Endothelial cell of umbilical vein (primary cell): ENCODE data around the gene RASSF10. TPM values are rescaled to one million over a fixed set of nuclear protein-coding genes. Genes with fewer than 3 reads are reported as not detected.

Experiments
- BruUV-seq: library from RNA; stranded (reverse); fragments of 400-500 nt; replicated peaks from 2 replicates; lab custom pipeline; 2021; lab: Mats Ljungman, UMichigan
- CTCF ChIA-PET: fragments of 300-600, 350-600 bp; sonication (Branson Sonifier 250); formaldehyde crosslinking; loops from one replicate; lab custom pipeline; 2021; ENCODE audit warnings: antibody characterized with exemption, inconsistent platforms; lab: Charles Lee
- POLR2A ChIA-PET: fragments of 300-600, 350-600 bp; sonication (Branson Sonifier 250); formaldehyde crosslinking; loops from one replicate; lab custom pipeline; 2021; ENCODE audit warnings: antibody characterized with exemption, inconsistent platforms; lab: Charles Lee
- DNase-seq: peaks from one replicate; pipeline ENCODE4 v3.0.0-alpha.2; 2011; ENCODE audit warnings: low read depth, low spot score
- FAIRE-seq: peaks from 2 replicates; lab custom pipeline; 2011; peaks lifted over from hg19 to GRCh38; lab: Jason Lieb, UNC
- H2AFZ ChIP-seq: 2 replicates; pipeline ENCODE4 v1.6.0; 2012; ENCODE audit warnings: low read depth, low read length, control low read depth, inconsistent platforms
- H3K27ac ChIP-seq: 2 replicates; pipeline ENCODE4 v1.5.1; 2011; ENCODE audit warnings: low read depth, mild to moderate bottlenecking, control low read depth, low read length, moderate library complexity; ENCODE audit not compliant: insufficient read depth
- H3K27me3 ChIP-seq, 2 experiments: 2 replicates each; pipeline versions ENCODE4 v1.6.0 to v1.6.1; 2011; ENCODE audit warnings: low read length in 2 of 2, mixed read lengths in 1 of 2; ENCODE audit not compliant: control insufficient read depth in 2 of 2, insufficient read depth in 2 of 2
- H3K36me3 ChIP-seq, 2 experiments: 2 replicates in 1 of 2; 3 replicates in 1 of 2; pipeline ENCODE4 v1.5.1; 2011; ENCODE audit warnings: low read length in 2 of 2, mild to moderate bottlenecking in 1 of 2, moderate library complexity in 1 of 2; ENCODE audit not compliant: control insufficient read depth in 2 of 2, insufficient read depth in 2 of 2; ENCODE audit errors: extremely low read depth in 1 of 2
- H3K4me1 ChIP-seq: 3 replicates; pipeline ENCODE4 v1.5.1; 2011; ENCODE audit warnings: mild to moderate bottlenecking, low read length; ENCODE audit not compliant: control insufficient read depth, insufficient read depth; ENCODE audit errors: extremely low read depth
- H3K4me2 ChIP-seq: 2 replicates; pipeline ENCODE4 v1.6.1; 2011; ENCODE audit warnings: low read length, control low read depth, mixed read lengths; ENCODE audit not compliant: insufficient read depth
- H3K4me3 ChIP-seq, 3 experiments: fragments of 200-600 bp in 1 of 3; sonication (generic), shearing (Covaris generic) in 1 of 3; replicated peaks in 1 of 3; 2 replicates each; pipeline ENCODE4 v1.5.1; 2011 to 2016; ENCODE audit warnings: control low read depth in 3 of 3, low read length in 3 of 3, mild to moderate bottlenecking in 2 of 3, inconsistent platforms in 1 of 3, low read depth in 1 of 3, moderate library complexity in 1 of 3; ENCODE audit not compliant: insufficient read depth in 1 of 3
- H3K79me2 ChIP-seq: 2 replicates; pipeline ENCODE4 v1.6.0; 2012; ENCODE audit warnings: low read length, inconsistent platforms; ENCODE audit not compliant: control insufficient read depth, insufficient read depth
- H3K9ac ChIP-seq: replicated peaks from 2 replicates; pipeline ENCODE3; 2011; ENCODE audit warnings: low read length, control low read depth; ENCODE audit not compliant: insufficient read depth; ENCODE audit errors: extremely low read depth
- H3K9me1 ChIP-seq: replicated peaks from 3 replicates; pipeline ENCODE4 v1.6.0; 2011; ENCODE audit warnings: mild to moderate bottlenecking, low read length; ENCODE audit not compliant: control insufficient read depth, insufficient read depth; ENCODE audit errors: extremely low read depth
- H3K9me3 ChIP-seq: replicated peaks from 2 replicates; pipeline ENCODE4 v1.5.1; 2012; ENCODE audit warnings: low read length, inconsistent platforms; ENCODE audit not compliant: control insufficient read depth, insufficient read depth
- H4K20me1 ChIP-seq: replicated peaks from 2 replicates; pipeline ENCODE3; 2011; ENCODE audit warnings: mild to moderate bottlenecking, low read length; ENCODE audit not compliant: control insufficient read depth, insufficient read depth; ENCODE audit errors: extremely low read depth
- EZH2 ChIP-seq: IDR thresholded peaks from 2 replicates; pipeline ENCODE4 v1.6.1; 2012; ENCODE audit warnings: borderline replicate concordance, low read depth, mild to moderate bottlenecking, moderate library complexity, low read length, inconsistent platforms; ENCODE audit not compliant: severe bottlenecking
- FOS ChIP-seq: IDR thresholded peaks from 2 replicates; pipeline ENCODE4 v1.6.1; 2011; ENCODE audit warnings: mild to moderate bottlenecking, low read length, moderate library complexity, borderline replicate concordance; ENCODE audit not compliant: insufficient read depth
- GATA2 ChIP-seq: IDR thresholded peaks from 2 replicates; pipeline ENCODE4 v1.7.0; 2011; ENCODE audit warnings: low read depth, mild to moderate bottlenecking, moderate library complexity, mixed read lengths, low read length; ENCODE audit not compliant: insufficient read length, insufficient read depth
- JUN ChIP-seq: IDR thresholded peaks from 2 replicates; pipeline ENCODE4 v1.6.1; 2011; ENCODE audit warnings: borderline replicate concordance, low read depth; ENCODE audit not compliant: insufficient read length, insufficient read depth
- MYC ChIP-seq: IDR thresholded peaks from one replicate; pipeline ENCODE4 v1.6.1; 2011; ENCODE audit warnings: mild to moderate bottlenecking, low read depth, low read length
- POLR2A ChIP-seq: IDR thresholded peaks from 2 replicates; pipeline ENCODE4 v1.6.1; 2012; ENCODE audit warnings: low read depth, mild to moderate bottlenecking, control low read depth, low read length
- POLR2AphosphoS5 ChIP-seq: IDR thresholded peaks from 2 replicates; pipeline ENCODE4 v1.6.1; 2012; ENCODE audit warnings: low read depth, mild to moderate bottlenecking, control low read depth, low read length, moderate library complexity; ENCODE audit not compliant: insufficient read depth
- dilution Hi-C: fragments of 300-500 bp; cut with MboI; formaldehyde crosslinking; loops from one replicate; pipeline ENCODE4 v1.15.0; 2019; ENCODE audit warnings: low sequenced_read_pairs; ENCODE audit not compliant: extremely low pct_ligation_motif_present
- intact Hi-C: fragments of 100-400 bp; cut with micrococcal nuclease; formaldehyde crosslinking; loops from one replicate; pipeline ENCODE4 v1.10.0; 2022
- polyA plus RNA-seq, 4 experiments: library from polyadenylated mRNA; depleted of rRNA in 3 of 4; stranded (reverse) in 3 of 4; unstranded in 1 of 4; fragments of >200 nt; gene quantifications; 2 replicates each; pipeline versions ENCODE4 v1.2.1 to v1.2.3, GENCODE V29; 2011 to 2012; ENCODE audit warnings: missing spikeins in 1 of 4
- total RNA-seq: library from RNA; stranded (reverse); gene quantifications from 2 replicates; pipeline ENCODE4 v1.2.3, GENCODE V29; 2021
- TF ChIP-seq, protein P1 (sequence below): IDR thresholded peaks from 2 replicates; pipeline ENCODE4 v1.6.1; 2011; ENCODE audit not compliant: insufficient read depth, insufficient read length
- TF ChIP-seq, protein P2 (sequence below), 2 donors: IDR thresholded peaks; 1 replicate in 1 of 2; 2 replicates in 1 of 2; pipeline ENCODE4 v1.5.1; 2011; ENCODE audit warnings: low read length in 2 of 2, mild to moderate bottlenecking in 2 of 2, moderate library complexity in 2 of 2, control low read depth in 1 of 2, inconsistent platforms in 1 of 2, low read depth in 1 of 2; ENCODE audit not compliant: insufficient read depth in 1 of 2; ENCODE audit errors: extremely low read depth in 1 of 2

The RASSF10 gene
- total and polyA plus RNA-seq, 2 donors (not counting 3 experiments of a cell fraction or from before 2014, with no cell fraction given), result 0.03 TPM; not detected in 1

DNA sequence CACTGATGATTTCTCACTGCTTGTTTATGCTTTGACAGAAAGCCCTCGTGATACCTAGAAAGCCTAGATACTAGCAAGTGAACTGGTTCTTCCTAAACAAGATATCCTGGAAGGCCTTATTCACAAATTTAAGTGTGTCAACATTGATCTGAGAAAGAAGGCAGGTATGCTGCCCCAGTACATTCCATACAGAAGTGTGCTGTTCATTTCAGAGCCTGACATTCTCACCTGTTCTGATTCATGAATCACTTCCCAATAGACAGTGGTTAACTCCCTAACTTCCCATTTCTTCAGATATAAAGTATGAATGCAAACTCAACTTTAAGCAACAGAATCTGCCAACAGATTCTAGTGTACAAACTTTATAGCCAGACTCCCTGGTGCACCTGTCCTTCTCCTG is 15.5 kb upstream of the RASSF10 start:
- H3K9ac ChIP-seq, result no peak overlapping the region
- POLR2A ChIA-PET, result no interaction called here
- intact Hi-C loops, result no loop called here

More for the DNA sequence above, 15.5 kb upstream of the RASSF10 start:
- TF ChIP-seq, protein P1, sequence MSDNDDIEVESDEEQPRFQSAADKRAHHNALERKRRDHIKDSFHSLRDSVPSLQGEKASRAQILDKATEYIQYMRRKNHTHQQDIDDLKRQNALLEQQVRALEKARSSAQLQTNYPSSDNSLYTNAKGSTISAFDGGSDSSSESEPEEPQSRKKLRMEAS, result no peak
- TF ChIP-seq EZH2 (no peak), POLR2AphosphoS5 (no peak), GATA2 (no peak), JUN (no peak), POLR2A (no peak), FOS (no peak), MYC (no peak)
- TF ChIP-seq, protein P2, sequence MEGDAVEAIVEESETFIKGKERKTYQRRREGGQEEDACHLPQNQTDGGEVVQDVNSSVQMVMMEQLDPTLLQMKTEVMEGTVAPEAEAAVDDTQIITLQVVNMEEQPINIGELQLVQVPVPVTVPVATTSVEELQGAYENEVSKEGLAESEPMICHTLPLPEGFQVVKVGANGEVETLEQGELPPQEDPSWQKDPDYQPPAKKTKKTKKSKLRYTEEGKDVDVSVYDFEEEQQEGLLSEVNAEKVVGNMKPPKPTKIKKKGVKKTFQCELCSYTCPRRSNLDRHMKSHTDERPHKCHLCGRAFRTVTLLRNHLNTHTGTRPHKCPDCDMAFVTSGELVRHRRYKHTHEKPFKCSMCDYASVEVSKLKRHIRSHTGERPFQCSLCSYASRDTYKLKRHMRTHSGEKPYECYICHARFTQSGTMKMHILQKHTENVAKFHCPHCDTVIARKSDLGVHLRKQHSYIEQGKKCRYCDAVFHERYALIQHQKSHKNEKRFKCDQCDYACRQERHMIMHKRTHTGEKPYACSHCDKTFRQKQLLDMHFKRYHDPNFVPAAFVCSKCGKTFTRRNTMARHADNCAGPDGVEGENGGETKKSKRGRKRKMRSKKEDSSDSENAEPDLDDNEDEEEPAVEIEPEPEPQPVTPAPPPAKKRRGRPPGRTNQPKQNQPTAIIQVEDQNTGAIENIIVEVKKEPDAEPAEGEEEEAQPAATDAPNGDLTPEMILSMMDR (IDR thresholded peaks at IDR 0.05; ENCODE audit: extremely low read depth in 1 of 2, insufficient read depth in 1 of 2, low read depth in 1 of 2, low read length in 2 of 2), result no peak
- Histone ChIP-seq H3K79me2 (no peaks in the 10 kb centered on the region), H3K4me1 (no peaks in the 10 kb centered on the region), H2AFZ (no peak overlapping the region), H3K9me3 (no peaks in the 10 kb centered on the region), H4K20me1 (no peaks in the 10 kb centered on the region), H3K4me3 (no peak overlapping the region), H3K27ac (no peak overlapping the region), H3K36me3 (no peaks in the 10 kb centered on the region), H3K9me1 (no peaks in the 10 kb centered on the region), H3K4me2 (no peak overlapping the region), H3K27me3 (peaks cover 11 to 15% of the 10 kb centered on the region in 2 experiments)
- no TSS peak for BruUV-seq
- CTCF ChIA-PET, result no interaction called here
- DNase-seq (no peak), FAIRE-seq (no peak)
- dilution Hi-C loops, result no loop called here
